B cell (primary cell): ENCODE measurements around the gene LARGE2.

Source experiments
- EZH2 ChIP-seq: IDR thresholded peaks from 2 replicates; pipeline ENCODE4 v1.6.1; 2012; ENCODE audit warnings: borderline replicate concordance, low read depth, mild to moderate bottlenecking, moderate library complexity, low read length; ENCODE audit not compliant: insufficient read depth, poor library complexity, severe bottlenecking
- TF ChIP-seq, protein P1 (sequence below): fragments of 200-600 bp; IDR thresholded peaks from one replicate; pipeline ENCODE4 v1.8.0; 2022; ENCODE audit warnings: antibody characterized with exemption, mild to moderate bottlenecking

GRCh38 chr11:45933131-45933831, 10.8 kb downstream of the LARGE2 start:
- TF ChIP-seq, protein P1, sequence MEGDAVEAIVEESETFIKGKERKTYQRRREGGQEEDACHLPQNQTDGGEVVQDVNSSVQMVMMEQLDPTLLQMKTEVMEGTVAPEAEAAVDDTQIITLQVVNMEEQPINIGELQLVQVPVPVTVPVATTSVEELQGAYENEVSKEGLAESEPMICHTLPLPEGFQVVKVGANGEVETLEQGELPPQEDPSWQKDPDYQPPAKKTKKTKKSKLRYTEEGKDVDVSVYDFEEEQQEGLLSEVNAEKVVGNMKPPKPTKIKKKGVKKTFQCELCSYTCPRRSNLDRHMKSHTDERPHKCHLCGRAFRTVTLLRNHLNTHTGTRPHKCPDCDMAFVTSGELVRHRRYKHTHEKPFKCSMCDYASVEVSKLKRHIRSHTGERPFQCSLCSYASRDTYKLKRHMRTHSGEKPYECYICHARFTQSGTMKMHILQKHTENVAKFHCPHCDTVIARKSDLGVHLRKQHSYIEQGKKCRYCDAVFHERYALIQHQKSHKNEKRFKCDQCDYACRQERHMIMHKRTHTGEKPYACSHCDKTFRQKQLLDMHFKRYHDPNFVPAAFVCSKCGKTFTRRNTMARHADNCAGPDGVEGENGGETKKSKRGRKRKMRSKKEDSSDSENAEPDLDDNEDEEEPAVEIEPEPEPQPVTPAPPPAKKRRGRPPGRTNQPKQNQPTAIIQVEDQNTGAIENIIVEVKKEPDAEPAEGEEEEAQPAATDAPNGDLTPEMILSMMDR, result no peak
- TF ChIP-seq EZH2, result no peak
